CD4-positive, alpha-beta T cell treated with Interleukin-15 for 4 hours (primary cell): ENCODE measurements around the gene SNAP47.
A peak's percentile ranks its signal among the peaks of the same experiment; 100 is the strongest.

Experiments
- DNase-seq: peaks from one replicate; pipeline ENCODE4 v3.0.0-alpha.2; 2020; ENCODE audit warnings: low spot score

Gene SNAP47

GRCh38 chr1:227798078-227798802, 63.0 kb downstream of the SNAP47 start:
- DNase-seq = no peak

- DNase-seq = no peak
Observed at GRCh38 chr1:227799756-227800155, 64.5 kb downstream of the SNAP47 start.

- no peak for DNase-seq
Observed at GRCh38 chr1:227803933-227804332, 68.7 kb downstream of the SNAP47 start.

- DNase-seq = no peak
Observed at GRCh38 chr1:227805606-227806197, 70.5 kb downstream of the SNAP47 start.

- no peak for DNase-seq
Observed at GRCh38 chr1:227808566-227808965, 73.3 kb downstream of the SNAP47 start.

GRCh38 chr1:227809026-227809425, 73.8 kb downstream of the SNAP47 start:
- DNase-seq = no peak

- no peak for DNase-seq
Observed at GRCh38 chr1:227813962-227814361, 78.7 kb downstream of the SNAP47 start.

GRCh38 chr1:227815468-227816409, 80.5 kb downstream of the SNAP47 start, which contains the start of gene PRSS38:
Gene PRSS38, plus strand, starts transcription at chr1:227815675. Its CDS starts 42 bp downstream, at chr1:227815717.
- DNase-seq = no peak

GRCh38 chr1:227816750-227817446, 81.7 kb downstream of the SNAP47 start:
- peak; percentile 1 for DNase-seq

GRCh38 chr1:227823537-227823936, 88.3 kb downstream of the SNAP47 start:
- DNase-seq = no peak

GRCh38 chr1:227824204-227824603, 89.0 kb downstream of the SNAP47 start:
- no peak for DNase-seq

- DNase-seq = no peak
Observed at GRCh38 chr1:227828786-227829185, 93.6 kb downstream of the SNAP47 start.
